Measurements from ENCODE around the gene MYL11.

DNA sequence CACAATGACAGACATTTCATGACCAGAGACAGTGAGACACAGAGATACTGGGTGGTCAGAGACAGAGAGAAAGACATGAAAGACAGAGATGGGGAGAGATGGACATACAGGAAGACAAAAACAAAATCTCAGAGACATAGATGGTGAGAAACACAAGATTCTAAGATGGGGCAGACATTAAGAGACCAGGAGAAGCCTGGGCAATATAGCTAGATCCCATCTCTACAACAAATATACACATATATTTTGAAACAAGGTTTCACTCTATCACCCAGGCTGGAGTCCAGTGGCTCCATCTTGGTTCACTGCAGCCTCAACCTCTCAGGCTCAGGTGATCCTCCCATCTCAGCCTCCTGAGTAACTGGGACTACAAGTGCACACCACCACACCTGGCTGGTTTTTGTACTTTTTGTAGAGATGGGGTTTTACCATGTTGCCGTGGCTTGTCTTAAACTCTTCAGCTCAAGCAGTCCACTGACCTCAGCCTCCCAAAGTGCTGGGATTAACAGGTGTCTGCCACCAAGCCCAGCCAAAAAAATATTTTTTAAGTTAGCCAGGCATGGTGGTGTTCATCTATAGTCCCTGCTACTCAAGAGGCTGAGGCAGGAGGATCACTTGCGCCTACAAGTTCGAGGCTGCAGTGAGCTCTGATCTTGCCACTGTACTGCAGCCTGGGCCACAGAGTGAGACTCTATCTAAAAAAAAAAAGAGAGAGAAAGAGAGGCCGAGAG lies 5.6 kb downstream of the MYL11 start:
- TF ChIP-seq CTCF (optimal IDR thresholded peaks at IDR 0.05 in 1 of 3, IDR thresholded peaks at IDR 0.05 in 1 of 3, conservative IDR thresholded peaks at IDR 0.05 in 1 of 3; ENCODE audit: extremely low read depth in 1 of 3, insufficient read depth in 2 of 3, low read length in 3 of 3), result no peak
- no peak for TF ChIP-seq EZH2 (IDR thresholded peaks at IDR 0.05; ENCODE audit: low read length)
